ENCODE results near the gene CCR8. TPM values are rescaled to one million over a fixed set of nuclear protein-coding genes. Genes with fewer than 3 reads are reported as not detected.

The CCR8 gene
- total and polyA plus RNA-seq, 2 donors (not counting 1 experiment from before 2014, with no cell fraction given) = not detected

- Histone ChIP-seq H4K20me1 (ENCODE audit: control insufficient read depth, insufficient read depth, low read length, poor library complexity, severe bottlenecking) (no peaks in the 10 kb centered on the region), H3K4me2 (replicated peaks; ENCODE audit: low read depth, low read length, poor library complexity, severe bottlenecking) (no peak overlapping the region), H3K36me3 (replicated peaks in 1 of 2; ENCODE audit: control extremely low read depth in 1 of 2, control insufficient read depth in 1 of 2, extremely low read depth in 1 of 2, insufficient read depth in 2 of 2, low read length in 1 of 2) (no peaks in the 10 kb centered on the region), H3K4me1 (ENCODE audit: control insufficient read depth in 2 of 2, insufficient read depth in 2 of 2, low read length in 2 of 2) (no peaks in the 10 kb centered on the region), H3K27ac (ENCODE audit: low read length in 2 of 2) (no peak overlapping the region), H3K9me3 (ENCODE audit: control extremely low read depth in 1 of 3, control insufficient read depth in 2 of 3, insufficient read depth in 1 of 3, low read length in 2 of 3) (no peaks in the 10 kb centered on the region), H3K79me2 (ENCODE audit: control insufficient read depth, insufficient read depth, low read length) (no peaks in the 10 kb centered on the region), H3K27me3 (replicated peaks in 1 of 4; ENCODE audit: control extremely low read depth in 1 of 4, control insufficient read depth in 3 of 4, insufficient read depth in 4 of 4, low read length in 3 of 4) (no peaks in the 10 kb centered on the region), H3K9ac (ENCODE audit: low read length) (no peak overlapping the region), H2AFZ (ENCODE audit: insufficient read depth, low read depth, low read length, poor library complexity, severe bottlenecking) (no peak overlapping the region), H3K4me3 (ENCODE audit: control extremely low read depth in 1 of 5, extremely low read depth in 1 of 5, insufficient read depth in 1 of 5, low read depth in 2 of 5, low read length in 4 of 5) (no peak overlapping the region)
- Mint-ChIP-seq H3K27me3 (no peaks in the 10 kb centered on the region), H3K27ac (no peak overlapping the region), H3K4me1 (no peaks in the 10 kb centered on the region), H3K4me3 (no peak overlapping the region), H3K9me3 (ENCODE audit: insufficient read depth) (no peaks in the 10 kb centered on the region)
- whole genome bisulfite sequencing (ENCODE audit: insufficient coverage) = 80% methylated on average over 1 of the region's 2 CpGs
- ChIA-PET CTCF (no interaction called here), POLR2A (no interaction called here)
- ATAC-seq (ENCODE audit: low read depth) (no peak), DNase-seq (no peak)
- TF ChIP-seq EZH2 (IDR thresholded peaks at IDR 0.05; ENCODE audit: borderline replicate concordance, insufficient read depth, low read depth, low read length, poor library complexity, severe bottlenecking) = no peak
- TF ChIP-seq CTCF (IDR thresholded peaks at IDR 0.05) = no peak
- intact Hi-C loops (cut with micrococcal nuclease) = no loop called here
These were observed 17.5 kb downstream of the CCR8 start for GRCh38 chr3:39346785-39347585.

- Histone ChIP-seq H3K4me3 (ENCODE audit: control extremely low read depth in 1 of 5, extremely low read depth in 1 of 5, insufficient read depth in 1 of 5, low read depth in 2 of 5, low read length in 4 of 5) (no peak overlapping the region), H3K27ac (ENCODE audit: low read length in 2 of 2) (no peak overlapping the region), H3K79me2 (ENCODE audit: control insufficient read depth, insufficient read depth, low read length) (no peaks in the 10 kb centered on the region), H3K9ac (ENCODE audit: low read length) (no peak overlapping the region), H3K4me2 (replicated peaks; ENCODE audit: low read depth, low read length, poor library complexity, severe bottlenecking) (no peak overlapping the region), H4K20me1 (ENCODE audit: control insufficient read depth, insufficient read depth, low read length, poor library complexity, severe bottlenecking) (no peaks in the 10 kb centered on the region), H3K36me3 (replicated peaks in 1 of 2; ENCODE audit: control extremely low read depth in 1 of 2, control insufficient read depth in 1 of 2, extremely low read depth in 1 of 2, insufficient read depth in 2 of 2, low read length in 1 of 2) (no peaks in the 10 kb centered on the region), H3K4me1 (ENCODE audit: control insufficient read depth in 2 of 2, insufficient read depth in 2 of 2, low read length in 2 of 2) (no peaks in the 10 kb centered on the region), H3K9me3 (ENCODE audit: control extremely low read depth in 1 of 3, control insufficient read depth in 2 of 3, insufficient read depth in 1 of 3, low read length in 2 of 3) (peaks cover 0 to 1% (median 0%) of the 10 kb centered on the region in 3 donors), H3K27me3 (replicated peaks in 1 of 4; ENCODE audit: control extremely low read depth in 1 of 4, control insufficient read depth in 3 of 4, insufficient read depth in 4 of 4, low read length in 3 of 4) (no peaks in the 10 kb centered on the region), H2AFZ (ENCODE audit: insufficient read depth, low read depth, low read length, poor library complexity, severe bottlenecking) (no peak overlapping the region)
- CTCF ChIA-PET = no interaction called here
- TF ChIP-seq CTCF (IDR thresholded peaks at IDR 0.05) = no peak
- no peak for TF ChIP-seq EZH2 (IDR thresholded peaks at IDR 0.05; ENCODE audit: borderline replicate concordance, insufficient read depth, low read depth, low read length, poor library complexity, severe bottlenecking)
- Mint-ChIP-seq H3K27me3 (no peaks in the 10 kb centered on the region), H3K4me1 (no peaks in the 10 kb centered on the region), H3K9me3 (ENCODE audit: insufficient read depth) (no peaks in the 10 kb centered on the region), H3K27ac (no peak overlapping the region), H3K4me3 (no peak overlapping the region)
- POLR2A ChIA-PET = no interaction called here
- no peak for DNase-seq
- 100% methylated on average over 1 of the region's 3 CpGs for WGBS (ENCODE audit: insufficient coverage)
- intact Hi-C loops (cut with micrococcal nuclease) = no loop called here
- no peak for ATAC-seq (ENCODE audit: low read depth)
These were observed 18.0 kb downstream of the CCR8 start for GRCh38 chr3:39347586-39347876.

All from B cell (primary cell).